Measurements from ENCODE around the gene EDDM13.
"Not testable (repeated sequence)": the region's sequence is repeated elsewhere in the genome, so short reads cannot be mapped to it uniquely, and the experiment has no call there.

EDDM13 gene

GRCh38 chr19:56321989-56322440 lies 49.5 kb downstream of the EDDM13 start:
- no peak for DNase-seq

- DNase-seq, result no peak
These were observed 51.9 kb downstream of the EDDM13 start for GRCh38 chr19:56324436-56324835.

- no peak for DNase-seq
These were observed 60.1 kb downstream of the EDDM13 start for GRCh38 chr19:56332695-56333094.

- DNase-seq, result peak; percentile 58
These were observed 61.0 kb downstream of the EDDM13 start for GRCh38 chr19:56333506-56333905.

- not testable (repeated sequence) for DNase-seq
These were observed 62.8 kb downstream of the EDDM13 start for GRCh38 chr19:56335371-56335770.

- not testable (repeated sequence) for DNase-seq
These were observed 64.5 kb downstream of the EDDM13 start for GRCh38 chr19:56337077-56337476.

- DNase-seq, result peak; percentile 24
These were observed 66.5 kb downstream of the EDDM13 start for GRCh38 chr19:56339031-56339430.

GRCh38 chr19:56341948-56342347 lies 69.4 kb downstream of the EDDM13 start:
- peak; percentile 3 for DNase-seq

GRCh38 chr19:56347163-56347778 lies 74.7 kb downstream of the EDDM13 start:
- no peak for DNase-seq

GRCh38 chr19:56348289-56348877 lies 75.8 kb downstream of the EDDM13 start:
- DNase-seq, result peak; percentile 55

- peak; percentile 61 for DNase-seq
These were observed 78.0 kb downstream of the EDDM13 start for GRCh38 chr19:56350416-56351045.

GRCh38 chr19:56351208-56351607 lies 78.7 kb downstream of the EDDM13 start:
- no peak for DNase-seq

GRCh38 chr19:56355517-56355916 lies 83.0 kb downstream of the EDDM13 start:
- DNase-seq, result no peak

GRCh38 chr19:56356944-56357343 lies 84.4 kb downstream of the EDDM13 start:
- no peak for DNase-seq
